Measurements from ENCODE around the gene ATP8B4.

- TF ChIP-seq CTCF (IDR thresholded peaks at IDR 0.05 in 2 of 3, conservative IDR thresholded peaks at IDR 0.05 in 1 of 3; ENCODE audit: control insufficient read depth in 2 of 3, extremely low read depth in 1 of 3, insufficient read depth in 1 of 3, low read depth in 3 of 3, low read length in 3 of 3) (no peak), EZH2 (IDR thresholded peaks at IDR 0.05; ENCODE audit: borderline replicate concordance, control insufficient read depth, low read depth, low read length) (no peak), POLR2A (IDR thresholded peaks at IDR 0.05; ENCODE audit: low read depth, low read length) (no peak), USF1 (IDR thresholded peaks at IDR 0.05; ENCODE audit: borderline replicate concordance, extremely low read length, insufficient read depth, low read depth, low read length) (no peak), YY1 (IDR thresholded peaks at IDR 0.05; ENCODE audit: low read depth, low read length) (no peak), BCLAF1 (IDR thresholded peaks at IDR 0.05) (no peak), RAD51 (IDR thresholded peaks at IDR 0.05) (no peak), ATF2 (IDR thresholded peaks at IDR 0.05; ENCODE audit: low read length) (no peak), RELA (IDR thresholded peaks at IDR 0.05; ENCODE audit: borderline replicate concordance, partially characterized antibody) (no peak), MEF2A (IDR thresholded peaks at IDR 0.05; ENCODE audit: insufficient read depth, low read depth, low read length) (no peak), ELK1 (IDR thresholded peaks at IDR 0.05; ENCODE audit: low read depth, low read length) (no peak), EED (IDR thresholded peaks at IDR 0.05; ENCODE audit: low read depth) (no peak)
Measured at GRCh38 chr15:49904296-49904695, 214.7 kb downstream of the ATP8B4 start.

All from GM12878 (cell line).